ENCODE results near the gene GALNT18. TPM values are rescaled to one million over a fixed set of nuclear protein-coding genes. Genes with fewer than 3 reads are reported as not detected.
A peak's percentile ranks its signal among the peaks of the same experiment; 100 is the strongest.

GALNT18 gene
- total RNA-seq: 10 to 100 TPM in 3 of 6 experiments, 1 to 10 TPM in 3; 3.7 to 11.4 (median 7.8) TPM
- long read RNA-seq, partial matches to known transcripts: 0 of 2 reads
- long read RNA-seq, other reads (novel, unspliced or antisense): 1 of 2 reads

DNA sequence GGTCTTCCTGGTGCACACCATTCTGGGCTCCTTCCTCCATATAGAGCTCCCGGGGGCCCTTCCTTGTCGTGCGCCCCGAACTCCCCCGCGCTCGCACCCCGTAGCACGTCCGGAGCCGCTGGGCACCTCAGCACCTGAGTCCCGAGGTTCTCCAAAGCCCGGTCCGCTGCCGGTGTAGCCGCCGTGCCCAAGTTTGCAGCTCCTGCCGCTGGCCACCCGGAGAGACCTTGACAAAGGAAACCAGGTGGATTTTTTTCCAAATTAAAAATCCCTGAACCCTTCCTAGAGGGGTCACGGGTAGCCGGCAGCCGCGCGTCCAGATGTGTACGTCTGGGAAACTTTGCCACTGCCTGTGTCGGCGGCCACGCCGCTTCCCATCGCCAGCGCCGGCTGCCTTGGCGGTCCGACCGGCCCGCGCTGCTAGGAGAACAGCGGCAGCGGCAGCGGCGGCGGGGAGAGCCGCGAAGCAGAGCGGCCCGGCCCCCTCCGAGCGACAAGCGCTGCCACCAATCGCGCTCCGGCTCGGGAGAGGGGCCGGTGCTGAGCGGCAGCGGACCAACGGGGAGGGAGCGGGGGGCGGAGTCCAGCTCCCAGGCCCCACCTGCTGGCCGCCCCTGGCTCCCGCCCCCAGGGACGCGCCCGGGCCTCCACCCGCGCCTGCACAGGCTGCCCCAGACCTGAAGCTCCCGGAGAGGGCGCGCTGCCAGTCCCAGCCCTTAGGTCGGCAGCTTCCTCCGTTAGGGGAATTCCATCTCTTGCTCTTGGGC is at the start of gene GALNT18:
GALNT18 (minus strand) TSS at position 433 of the 767 bp plus-strand sequence.
- WGBS (ENCODE audit: insufficient coverage, low coverage, low lambda C conversion rate, missing lambda C conversion rate): 0% methylated on average over 15 of the region's 71 CpGs
- DNase-seq (peak; percentile 96), ATAC-seq (peak; percentile 92 to 98 (median 96))
- intact Hi-C loops (cut with DNase I): no loop called here
- H3K27ac ChIP-seq: peak within 1 kb of the TSS in 2 of 3 donors; percentile 44 to 61
- H3K9me3 ChIP-seq: no peaks in the 10 kb centered on the region
- H3K27me3 ChIP-seq: no peaks in the 10 kb centered on the region
- peak within 1 kb of the TSS; percentile 56 to 63 (median 62) for H3K4me3 ChIP-seq
- no peaks in the 10 kb centered on the region for H3K36me3 ChIP-seq
- TF ChIP-seq, protein P1, sequence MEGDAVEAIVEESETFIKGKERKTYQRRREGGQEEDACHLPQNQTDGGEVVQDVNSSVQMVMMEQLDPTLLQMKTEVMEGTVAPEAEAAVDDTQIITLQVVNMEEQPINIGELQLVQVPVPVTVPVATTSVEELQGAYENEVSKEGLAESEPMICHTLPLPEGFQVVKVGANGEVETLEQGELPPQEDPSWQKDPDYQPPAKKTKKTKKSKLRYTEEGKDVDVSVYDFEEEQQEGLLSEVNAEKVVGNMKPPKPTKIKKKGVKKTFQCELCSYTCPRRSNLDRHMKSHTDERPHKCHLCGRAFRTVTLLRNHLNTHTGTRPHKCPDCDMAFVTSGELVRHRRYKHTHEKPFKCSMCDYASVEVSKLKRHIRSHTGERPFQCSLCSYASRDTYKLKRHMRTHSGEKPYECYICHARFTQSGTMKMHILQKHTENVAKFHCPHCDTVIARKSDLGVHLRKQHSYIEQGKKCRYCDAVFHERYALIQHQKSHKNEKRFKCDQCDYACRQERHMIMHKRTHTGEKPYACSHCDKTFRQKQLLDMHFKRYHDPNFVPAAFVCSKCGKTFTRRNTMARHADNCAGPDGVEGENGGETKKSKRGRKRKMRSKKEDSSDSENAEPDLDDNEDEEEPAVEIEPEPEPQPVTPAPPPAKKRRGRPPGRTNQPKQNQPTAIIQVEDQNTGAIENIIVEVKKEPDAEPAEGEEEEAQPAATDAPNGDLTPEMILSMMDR (IDR thresholded peaks at IDR 0.05): peak; percentile 45 to 60 (median 52)
- TF ChIP-seq POLR2A (IDR thresholded peaks at IDR 0.05): peak; percentile 91
- peaks cover 0 to 22% (median 0%) of the 10 kb centered on the region in 4 donors for H3K4me1 ChIP-seq

- intact Hi-C loops (cut with DNase I): no loop called here
- ATAC-seq: no peak
- 41% methylated on average over 4 of the region's 5 CpGs for WGBS (ENCODE audit: insufficient coverage, low coverage, low lambda C conversion rate, missing lambda C conversion rate)
These were observed 48.8 kb upstream of the GALNT18 start for GRCh38 chr11:11670574-11670973.

GRCh38 chr11:11669233-11669846 is 47.5 kb upstream of the GALNT18 start:
- Histone ChIP-seq H3K27ac (no peak overlapping the region), H3K4me3 (no peak overlapping the region), H3K36me3 (no peaks in the 10 kb centered on the region), H3K9me3 (no peaks in the 10 kb centered on the region), H3K27me3 (no peaks in the 10 kb centered on the region), H3K4me1 (no peaks in the 10 kb centered on the region)
- DNase-seq (no peak), ATAC-seq (no peak)
- 31% methylated on average over 5 of the region's 5 CpGs for WGBS (ENCODE audit: insufficient coverage, low coverage, low lambda C conversion rate, missing lambda C conversion rate)
- intact Hi-C loops (cut with DNase I): no loop called here
- TF ChIP-seq, protein P1 (IDR thresholded peaks at IDR 0.05): no peak
- no peak for TF ChIP-seq POLR2A (IDR thresholded peaks at IDR 0.05)

More at GRCh38 chr11:11670574-11670973, 48.8 kb upstream of the GALNT18 start:
- H3K4me3 ChIP-seq: no peak overlapping the region
- H3K27ac ChIP-seq: no peak overlapping the region
- H3K4me1 ChIP-seq: no peaks in the 10 kb centered on the region
- no peaks in the 10 kb centered on the region for H3K9me3 ChIP-seq
- H3K36me3 ChIP-seq: no peaks in the 10 kb centered on the region
- H3K27me3 ChIP-seq: no peaks in the 10 kb centered on the region
- TF ChIP-seq POLR2A (IDR thresholded peaks at IDR 0.05): no peak
- TF ChIP-seq, protein P1 (IDR thresholded peaks at IDR 0.05): no peak
- no peak for DNase-seq

DNA sequence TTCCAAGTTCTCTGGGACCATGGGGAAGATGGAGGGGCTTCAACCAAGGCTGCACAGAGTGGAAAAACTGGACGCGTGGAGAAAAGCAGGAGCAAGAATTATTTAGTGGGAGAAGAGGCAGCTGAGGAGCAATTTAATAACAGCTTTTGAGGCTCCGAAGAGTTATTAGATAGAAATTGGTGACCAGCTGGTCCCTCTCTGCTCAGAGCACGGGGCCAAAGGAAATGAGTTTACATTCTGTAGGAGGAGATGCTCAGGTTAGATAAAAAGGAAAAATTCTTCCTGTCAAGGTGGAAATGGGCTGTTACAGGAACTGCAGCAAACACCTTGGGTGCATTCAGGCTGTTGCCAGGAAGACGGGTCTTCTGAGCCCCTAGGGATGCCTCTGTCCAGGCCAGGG is 47.0 kb upstream of the GALNT18 start:
- Histone ChIP-seq H3K4me3 (no peak overlapping the region), H3K9me3 (no peaks in the 10 kb centered on the region), H3K27me3 (no peaks in the 10 kb centered on the region), H3K4me1 (no peaks in the 10 kb centered on the region), H3K27ac (no peak overlapping the region), H3K36me3 (no peaks in the 10 kb centered on the region)
- 64% methylated on average over 5 of the region's 5 CpGs for WGBS (ENCODE audit: insufficient coverage, low coverage, low lambda C conversion rate, missing lambda C conversion rate)
- intact Hi-C loops (cut with DNase I): no loop called here
- TF ChIP-seq, protein P1 (IDR thresholded peaks at IDR 0.05): no peak
- TF ChIP-seq POLR2A (IDR thresholded peaks at IDR 0.05): no peak
- no peak for ATAC-seq
- DNase-seq: no peak

All from right lobe of liver (tissue), 6 donors.